HepG2 (cell line): Measurements from ENCODE around the gene MT1G. TPM values are rescaled to one million over a fixed set of nuclear protein-coding genes. Genes with fewer than 3 reads are reported as not detected.

Source experiments
- CREM ChIP-seq, 2 experiments: sonication (generic) in 1 of 2; formaldehyde crosslinking in 1 of 2; IDR thresholded peaks; 2 replicates each; pipeline versions ENCODE4 v1.4.0 to v1.6.1; 2016 to 2020; ENCODE audit warnings: antibody characterized with exemption in 1 of 2, mild to moderate bottlenecking in 1 of 2, missing genetic modification reagents in 1 of 2
- FIP1L1 ChIP-seq: fragments of 200-400 bp; formaldehyde crosslinking; IDR thresholded peaks from 2 replicates; pipeline ENCODE4 v1.6.1; 2018; ENCODE audit warnings: low read depth, mild to moderate bottlenecking, low read length, moderate library complexity, borderline replicate concordance; ENCODE audit not compliant: insufficient read depth
- MTF1 ChIP-seq: sonication (generic); formaldehyde crosslinking; IDR thresholded peaks from 2 replicates; pipeline ENCODE4 v1.5.0; 2020; ENCODE audit warnings: missing genetic modification reagents
- MTF2 ChIP-seq: sonication (generic); formaldehyde crosslinking; IDR thresholded peaks from 2 replicates; pipeline ENCODE4 v1.5.0; 2020; ENCODE audit warnings: missing genetic modification reagents, borderline replicate concordance
- NRL ChIP-seq: sonication (generic); formaldehyde crosslinking; IDR thresholded peaks from 2 replicates; pipeline ENCODE4 v1.5.0; 2020; ENCODE audit warnings: missing genetic modification reagents, mild to moderate bottlenecking, moderate library complexity, borderline replicate concordance
- PCBP2 ChIP-seq: fragments of 200-400 bp; formaldehyde crosslinking; optimal IDR thresholded peaks from 2 replicates; pipeline ENCODE3; 2018; ENCODE audit warnings: low read length, low read depth; ENCODE audit not compliant: poor library complexity, severe bottlenecking
- PTBP1 ChIP-seq: fragments of 200-400 bp; formaldehyde crosslinking; IDR thresholded peaks from 2 replicates; pipeline ENCODE4 v1.6.1; 2018; ENCODE audit warnings: low read length, low read depth; ENCODE audit not compliant: poor library complexity, severe bottlenecking
- ZFP36 ChIP-seq: fragments of 150-350 bp; IDR thresholded peaks from 2 replicates; pipeline ENCODE4 v1.6.1; 2018; ENCODE audit warnings: borderline replicate concordance, low read length, low read depth; ENCODE audit not compliant: partially characterized antibody
- ZNF383 ChIP-seq: sonication (generic); formaldehyde crosslinking; IDR thresholded peaks from 2 replicates; pipeline ENCODE4 v1.4.0; 2020; ENCODE audit warnings: missing genetic modification reagents, mild to moderate bottlenecking, borderline replicate concordance
- ZNF562 ChIP-seq: sonication (generic); formaldehyde crosslinking; IDR thresholded peaks from 2 replicates; pipeline ENCODE4 v1.8.0; 2022; ENCODE audit warnings: missing genetic modification reagents, borderline replicate concordance
- ZNF614 ChIP-seq: IDR thresholded peaks from 2 replicates; pipeline ENCODE4 v1.6.1; 2018; ENCODE audit warnings: missing biosample characterization, missing genetic modification reagents, inconsistent platforms, borderline replicate concordance
- ZSCAN12 ChIP-seq: sonication (generic); formaldehyde crosslinking; IDR thresholded peaks from 2 replicates; pipeline ENCODE4 v1.9.0; 2021; ENCODE audit warnings: mild to moderate bottlenecking, missing genetic modification reagents
- polyA plus RNA-seq, 8 experiments: library from polyadenylated mRNA; depleted of rRNA in 3 of 8; stranded (reverse) in 7 of 8; unstranded in 1 of 8; fragments of >200 nt; fragmentation: Illumina TruSeq in 4 of 8; extraction: Trizol in 4 of 8; gene quantifications; 2 replicates each; pipeline versions ENCODE4 v1.2.1 to v1.2.3, GENCODE V29; 2011 to 2016; ENCODE audit warnings: low read depth in 4 of 8, missing spikeins in 1 of 8, mixed read lengths in 1 of 8; ENCODE audit not compliant: insufficient read depth in 1 of 8
- total RNA-seq, 5 experiments: library from RNA; depleted of rRNA; stranded (reverse); fragments of >200 nt; fragmentation: Illumina TruSeq; extraction: Trizol; gene quantifications; 2 replicates each; pipeline ENCODE4 v1.2.3, GENCODE V29; 2016; ENCODE audit warnings: low read depth in 1 of 5
- TF ChIP-seq, protein P1 (sequence below): sonication (generic); formaldehyde crosslinking; IDR thresholded peaks from 2 replicates; pipeline ENCODE4 v1.8.1; 2022; ENCODE audit warnings: low read depth, mild to moderate bottlenecking, missing genetic modification reagents
- TF ChIP-seq, protein P2 (sequence below): sonication (generic); formaldehyde crosslinking; IDR thresholded peaks from 2 replicates; pipeline ENCODE4 v1.4.0; 2020; ENCODE audit warnings: missing genetic modification reagents
- TF ChIP-seq, protein P3 (sequence below): sonication (generic); formaldehyde crosslinking; IDR thresholded peaks from 2 replicates; pipeline ENCODE4 v1.4.0; 2020; ENCODE audit warnings: missing genetic modification reagents, mild to moderate bottlenecking, borderline replicate concordance
- TF ChIP-seq, protein P4 (sequence below): sonication (generic); formaldehyde crosslinking; IDR thresholded peaks from 2 replicates; pipeline ENCODE4 v1.4.0; 2020; ENCODE audit warnings: mild to moderate bottlenecking, missing genetic modification reagents

The MT1G gene
- total and polyA plus RNA-seq, 2 of the 13 experiments (the other 11 are each of a cell fraction or from before 2014, with no cell fraction given) = 3.6 to 377 TPM

DNA sequence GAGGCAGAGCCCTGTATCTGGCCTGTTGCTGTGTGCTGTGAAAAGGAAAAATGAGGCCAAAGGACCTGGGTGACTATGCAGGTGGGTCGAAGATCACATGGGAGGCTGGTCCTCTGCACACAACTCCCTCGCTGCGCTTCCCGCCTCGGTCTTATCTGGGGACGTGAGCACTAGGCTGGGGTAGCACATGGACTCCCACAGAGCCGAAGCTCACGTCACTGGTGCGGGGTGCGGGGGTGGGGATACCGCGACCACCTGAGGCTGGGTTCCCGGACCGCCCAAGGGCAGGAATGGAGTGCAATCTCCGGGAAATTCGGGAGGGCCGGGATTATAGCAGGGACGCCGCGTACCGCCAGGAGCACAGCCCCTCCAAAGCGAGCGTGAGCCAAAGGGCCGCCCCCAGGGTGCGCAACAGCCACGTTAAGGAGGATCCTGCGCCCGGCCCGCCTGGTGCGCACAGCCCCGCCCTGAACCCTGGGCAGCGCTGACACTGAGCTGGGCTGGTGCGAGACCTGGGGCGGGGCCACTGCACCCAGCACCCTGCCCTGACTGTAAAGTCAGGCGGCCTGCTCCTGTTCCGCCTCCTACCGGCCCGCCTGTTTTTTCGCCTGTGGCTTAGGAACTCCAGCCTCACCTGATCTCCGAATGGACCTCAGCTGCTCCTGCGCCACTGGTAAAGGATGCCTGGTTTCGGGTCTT, 24.6 kb downstream of the MT1G start (continued):
- TF ChIP-seq, protein P1, sequence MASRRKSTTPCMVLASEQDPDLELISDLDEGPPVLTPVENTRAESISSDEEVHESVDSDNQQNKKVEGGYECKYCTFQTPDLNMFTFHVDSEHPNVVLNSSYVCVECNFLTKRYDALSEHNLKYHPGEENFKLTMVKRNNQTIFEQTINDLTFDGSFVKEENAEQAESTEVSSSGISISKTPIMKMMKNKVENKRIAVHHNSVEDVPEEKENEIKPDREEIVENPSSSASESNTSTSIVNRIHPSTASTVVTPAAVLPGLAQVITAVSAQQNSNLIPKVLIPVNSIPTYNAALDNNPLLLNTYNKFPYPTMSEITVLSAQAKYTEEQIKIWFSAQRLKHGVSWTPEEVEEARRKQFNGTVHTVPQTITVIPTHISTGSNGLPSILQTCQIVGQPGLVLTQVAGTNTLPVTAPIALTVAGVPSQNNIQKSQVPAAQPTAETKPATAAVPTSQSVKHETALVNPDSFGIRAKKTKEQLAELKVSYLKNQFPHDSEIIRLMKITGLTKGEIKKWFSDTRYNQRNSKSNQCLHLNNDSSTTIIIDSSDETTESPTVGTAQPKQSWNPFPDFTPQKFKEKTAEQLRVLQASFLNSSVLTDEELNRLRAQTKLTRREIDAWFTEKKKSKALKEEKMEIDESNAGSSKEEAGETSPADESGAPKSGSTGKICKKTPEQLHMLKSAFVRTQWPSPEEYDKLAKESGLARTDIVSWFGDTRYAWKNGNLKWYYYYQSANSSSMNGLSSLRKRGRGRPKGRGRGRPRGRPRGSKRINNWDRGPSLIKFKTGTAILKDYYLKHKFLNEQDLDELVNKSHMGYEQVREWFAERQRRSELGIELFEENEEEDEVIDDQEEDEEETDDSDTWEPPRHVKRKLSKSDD (CRISPR knock-in tag) = peak; percentile 23; the same call in 1 of the 2 replicates
- TF ChIP-seq CREM (IDR thresholded peaks at IDR 0.05) (no peak), CREM (CRISPR knock-in tag; IDR thresholded peaks at IDR 0.05) (no peak), ZNF614 (CRISPR knock-in tag) (no peak), PTBP1 (no peak), ZFP36 (no peak), NRL (peak; percentile 68), ZSCAN12 (CRISPR knock-in tag) (no peak), MTF2 (CRISPR knock-in tag) (no peak), ZNF562 (CRISPR knock-in tag) (no peak), MTF1 (CRISPR knock-in tag) (no peak), PCBP2 (no peak), FIP1L1 (no peak), ZNF383 (no peak)
- TF ChIP-seq, protein P2, sequence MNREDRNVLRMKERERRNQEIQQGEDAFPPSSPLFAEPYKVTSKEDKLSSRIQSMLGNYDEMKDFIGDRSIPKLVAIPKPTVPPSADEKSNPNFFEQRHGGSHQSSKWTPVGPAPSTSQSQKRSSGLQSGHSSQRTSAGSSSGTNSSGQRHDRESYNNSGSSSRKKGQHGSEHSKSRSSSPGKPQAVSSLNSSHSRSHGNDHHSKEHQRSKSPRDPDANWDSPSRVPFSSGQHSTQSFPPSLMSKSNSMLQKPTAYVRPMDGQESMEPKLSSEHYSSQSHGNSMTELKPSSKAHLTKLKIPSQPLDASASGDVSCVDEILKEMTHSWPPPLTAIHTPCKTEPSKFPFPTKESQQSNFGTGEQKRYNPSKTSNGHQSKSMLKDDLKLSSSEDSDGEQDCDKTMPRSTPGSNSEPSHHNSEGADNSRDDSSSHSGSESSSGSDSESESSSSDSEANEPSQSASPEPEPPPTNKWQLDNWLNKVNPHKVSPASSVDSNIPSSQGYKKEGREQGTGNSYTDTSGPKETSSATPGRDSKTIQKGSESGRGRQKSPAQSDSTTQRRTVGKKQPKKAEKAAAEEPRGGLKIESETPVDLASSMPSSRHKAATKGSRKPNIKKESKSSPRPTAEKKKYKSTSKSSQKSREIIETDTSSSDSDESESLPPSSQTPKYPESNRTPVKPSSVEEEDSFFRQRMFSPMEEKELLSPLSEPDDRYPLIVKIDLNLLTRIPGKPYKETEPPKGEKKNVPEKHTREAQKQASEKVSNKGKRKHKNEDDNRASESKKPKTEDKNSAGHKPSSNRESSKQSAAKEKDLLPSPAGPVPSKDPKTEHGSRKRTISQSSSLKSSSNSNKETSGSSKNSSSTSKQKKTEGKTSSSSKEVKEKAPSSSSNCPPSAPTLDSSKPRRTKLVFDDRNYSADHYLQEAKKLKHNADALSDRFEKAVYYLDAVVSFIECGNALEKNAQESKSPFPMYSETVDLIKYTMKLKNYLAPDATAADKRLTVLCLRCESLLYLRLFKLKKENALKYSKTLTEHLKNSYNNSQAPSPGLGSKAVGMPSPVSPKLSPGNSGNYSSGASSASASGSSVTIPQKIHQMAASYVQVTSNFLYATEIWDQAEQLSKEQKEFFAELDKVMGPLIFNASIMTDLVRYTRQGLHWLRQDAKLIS (CRISPR knock-in tag) = no peak
- TF ChIP-seq, protein P3, sequence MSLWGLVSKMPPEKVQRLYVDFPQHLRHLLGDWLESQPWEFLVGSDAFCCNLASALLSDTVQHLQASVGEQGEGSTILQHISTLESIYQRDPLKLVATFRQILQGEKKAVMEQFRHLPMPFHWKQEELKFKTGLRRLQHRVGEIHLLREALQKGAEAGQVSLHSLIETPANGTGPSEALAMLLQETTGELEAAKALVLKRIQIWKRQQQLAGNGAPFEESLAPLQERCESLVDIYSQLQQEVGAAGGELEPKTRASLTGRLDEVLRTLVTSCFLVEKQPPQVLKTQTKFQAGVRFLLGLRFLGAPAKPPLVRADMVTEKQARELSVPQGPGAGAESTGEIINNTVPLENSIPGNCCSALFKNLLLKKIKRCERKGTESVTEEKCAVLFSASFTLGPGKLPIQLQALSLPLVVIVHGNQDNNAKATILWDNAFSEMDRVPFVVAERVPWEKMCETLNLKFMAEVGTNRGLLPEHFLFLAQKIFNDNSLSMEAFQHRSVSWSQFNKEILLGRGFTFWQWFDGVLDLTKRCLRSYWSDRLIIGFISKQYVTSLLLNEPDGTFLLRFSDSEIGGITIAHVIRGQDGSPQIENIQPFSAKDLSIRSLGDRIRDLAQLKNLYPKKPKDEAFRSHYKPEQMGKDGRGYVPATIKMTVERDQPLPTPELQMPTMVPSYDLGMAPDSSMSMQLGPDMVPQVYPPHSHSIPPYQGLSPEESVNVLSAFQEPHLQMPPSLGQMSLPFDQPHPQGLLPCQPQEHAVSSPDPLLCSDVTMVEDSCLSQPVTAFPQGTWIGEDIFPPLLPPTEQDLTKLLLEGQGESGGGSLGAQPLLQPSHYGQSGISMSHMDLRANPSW (CRISPR knock-in tag) = no peak
- TF ChIP-seq, protein P4, sequence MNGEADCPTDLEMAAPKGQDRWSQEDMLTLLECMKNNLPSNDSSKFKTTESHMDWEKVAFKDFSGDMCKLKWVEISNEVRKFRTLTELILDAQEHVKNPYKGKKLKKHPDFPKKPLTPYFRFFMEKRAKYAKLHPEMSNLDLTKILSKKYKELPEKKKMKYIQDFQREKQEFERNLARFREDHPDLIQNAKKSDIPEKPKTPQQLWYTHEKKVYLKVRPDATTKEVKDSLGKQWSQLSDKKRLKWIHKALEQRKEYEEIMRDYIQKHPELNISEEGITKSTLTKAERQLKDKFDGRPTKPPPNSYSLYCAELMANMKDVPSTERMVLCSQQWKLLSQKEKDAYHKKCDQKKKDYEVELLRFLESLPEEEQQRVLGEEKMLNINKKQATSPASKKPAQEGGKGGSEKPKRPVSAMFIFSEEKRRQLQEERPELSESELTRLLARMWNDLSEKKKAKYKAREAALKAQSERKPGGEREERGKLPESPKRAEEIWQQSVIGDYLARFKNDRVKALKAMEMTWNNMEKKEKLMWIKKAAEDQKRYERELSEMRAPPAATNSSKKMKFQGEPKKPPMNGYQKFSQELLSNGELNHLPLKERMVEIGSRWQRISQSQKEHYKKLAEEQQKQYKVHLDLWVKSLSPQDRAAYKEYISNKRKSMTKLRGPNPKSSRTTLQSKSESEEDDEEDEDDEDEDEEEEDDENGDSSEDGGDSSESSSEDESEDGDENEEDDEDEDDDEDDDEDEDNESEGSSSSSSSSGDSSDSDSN (CRISPR knock-in tag) = no peak
